Measurements from ENCODE around the gene FHOD1. TPM values are rescaled to one million over a fixed set of nuclear protein-coding genes. Genes with fewer than 3 reads are reported as not detected.

Gene FHOD1
- total and polyA plus RNA-seq, 2 donors (not counting 1 experiment from before 2014, with no cell fraction given) = 7.1 to 32.7 TPM

DNA sequence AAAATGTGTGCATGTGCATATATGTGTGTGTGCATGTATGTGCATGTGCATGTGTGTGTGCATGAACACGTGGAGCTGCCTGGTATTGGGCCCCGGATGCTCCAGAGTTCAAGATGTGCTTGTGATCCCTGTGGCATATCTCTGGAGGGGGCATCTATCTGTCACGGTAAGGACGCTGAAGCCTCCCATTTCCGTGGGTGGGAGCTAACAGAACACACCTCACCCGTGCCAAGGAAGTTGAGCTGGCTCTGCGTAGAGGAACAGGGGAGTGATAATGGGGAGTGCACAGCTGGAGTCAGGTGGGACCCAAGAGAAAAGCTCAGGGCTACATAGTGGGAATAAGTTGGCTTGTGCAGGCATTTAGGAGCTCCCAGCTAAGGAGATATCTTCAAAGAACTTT, 35.6 kb downstream of the FHOD1 start:
- H2AFZ ChIP-seq (ENCODE audit: low read length) = no peak overlapping the region

DNA sequence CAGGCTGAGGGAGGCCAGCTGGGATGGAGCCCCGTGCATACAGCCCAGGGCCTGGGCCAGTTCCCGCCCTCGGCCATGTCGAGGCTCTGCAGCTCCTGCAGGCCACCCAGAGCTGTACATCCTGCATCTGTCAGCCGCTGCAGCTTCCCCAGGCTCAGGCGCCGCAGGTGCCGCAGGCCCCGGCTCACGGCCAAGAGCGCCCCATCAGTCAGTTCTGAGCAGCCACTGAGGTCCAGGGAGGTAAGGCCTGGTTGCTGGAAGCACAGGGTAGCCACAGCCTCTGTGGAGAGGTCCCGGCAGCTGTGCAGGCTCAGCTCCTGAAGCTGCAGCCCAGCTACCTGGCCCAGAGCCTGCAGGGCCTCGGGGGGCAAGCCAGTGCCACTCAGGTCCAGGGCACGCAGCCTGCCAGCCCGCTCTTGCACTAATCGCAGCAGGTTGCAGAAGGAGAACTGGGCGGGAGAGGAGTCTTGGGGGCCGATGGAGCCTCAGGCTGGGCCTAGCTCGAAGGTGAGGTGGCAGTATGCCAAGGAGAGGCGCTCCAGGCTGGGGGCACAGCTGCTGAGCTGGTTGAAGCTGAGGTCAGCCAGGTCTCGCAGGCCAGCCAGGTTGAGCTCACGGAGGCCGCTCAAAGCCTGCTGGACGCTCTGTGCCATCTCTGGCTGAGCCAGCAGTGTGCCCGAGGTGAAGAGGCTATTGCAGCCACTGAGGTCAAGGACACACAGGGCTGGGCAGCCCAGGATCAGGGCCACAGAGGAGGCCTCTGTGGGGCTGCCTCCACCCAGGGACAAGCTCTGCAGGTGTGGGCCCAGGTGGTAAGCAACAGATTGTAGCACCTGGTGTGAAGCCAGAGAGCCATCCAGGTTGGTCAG, 37.0 kb downstream of the FHOD1 start:
- Histone ChIP-seq H3K4me3 (replicated peaks in 1 of 4; ENCODE audit: control extremely low read depth in 1 of 4, insufficient read depth in 1 of 4, low read depth in 3 of 4, low read length in 4 of 4) (no peak overlapping the region), H4K20me1 (ENCODE audit: control insufficient read depth, extremely low read depth, insufficient read depth, low read length) (no peaks in the 10 kb centered on the region), H3K4me1 (ENCODE audit: control insufficient read depth, extremely low read depth, insufficient read depth, low read length) (peaks cover 12% of the 10 kb centered on the region), H3K27me3 (ENCODE audit: control insufficient read depth, insufficient read depth, low read length) (no peaks in the 10 kb centered on the region), H2AFZ (ENCODE audit: low read length) (no peak overlapping the region), H3K4me2 (ENCODE audit: extremely low read depth, insufficient read depth, low read length) (no peak overlapping the region), H3K79me2 (ENCODE audit: control insufficient read depth, insufficient read depth, low read length) (no peaks in the 10 kb centered on the region), H3K27ac (ENCODE audit: insufficient read depth, low read length) (no peak overlapping the region), H3K9me3 (ENCODE audit: control insufficient read depth, insufficient read depth, low read depth, low read length) (no peaks in the 10 kb centered on the region), H3K9ac (ENCODE audit: insufficient read depth, low read length) (no peak overlapping the region), H3K36me3 (ENCODE audit: control insufficient read depth, insufficient read depth, low read length) (no peaks in the 10 kb centered on the region)
- no peak for TF ChIP-seq EZH2 (IDR thresholded peaks at IDR 0.05; ENCODE audit: low read length, missing control alignments)
- TF ChIP-seq, protein P1, sequence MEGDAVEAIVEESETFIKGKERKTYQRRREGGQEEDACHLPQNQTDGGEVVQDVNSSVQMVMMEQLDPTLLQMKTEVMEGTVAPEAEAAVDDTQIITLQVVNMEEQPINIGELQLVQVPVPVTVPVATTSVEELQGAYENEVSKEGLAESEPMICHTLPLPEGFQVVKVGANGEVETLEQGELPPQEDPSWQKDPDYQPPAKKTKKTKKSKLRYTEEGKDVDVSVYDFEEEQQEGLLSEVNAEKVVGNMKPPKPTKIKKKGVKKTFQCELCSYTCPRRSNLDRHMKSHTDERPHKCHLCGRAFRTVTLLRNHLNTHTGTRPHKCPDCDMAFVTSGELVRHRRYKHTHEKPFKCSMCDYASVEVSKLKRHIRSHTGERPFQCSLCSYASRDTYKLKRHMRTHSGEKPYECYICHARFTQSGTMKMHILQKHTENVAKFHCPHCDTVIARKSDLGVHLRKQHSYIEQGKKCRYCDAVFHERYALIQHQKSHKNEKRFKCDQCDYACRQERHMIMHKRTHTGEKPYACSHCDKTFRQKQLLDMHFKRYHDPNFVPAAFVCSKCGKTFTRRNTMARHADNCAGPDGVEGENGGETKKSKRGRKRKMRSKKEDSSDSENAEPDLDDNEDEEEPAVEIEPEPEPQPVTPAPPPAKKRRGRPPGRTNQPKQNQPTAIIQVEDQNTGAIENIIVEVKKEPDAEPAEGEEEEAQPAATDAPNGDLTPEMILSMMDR (conservative IDR thresholded peaks at IDR 0.05 in 1 of 2, IDR thresholded peaks at IDR 0.05 in 1 of 2; ENCODE audit: low read depth in 1 of 2, low read length in 2 of 2) = no peak
- no peak for DNase-seq (ENCODE audit: low read depth in 2 of 2)

More for the DNA sequence above, 35.6 kb downstream of the FHOD1 start:
- no peak overlapping the region for H3K4me3 ChIP-seq (replicated peaks in 1 of 4; ENCODE audit: control extremely low read depth in 1 of 4, insufficient read depth in 1 of 4, low read depth in 3 of 4, low read length in 4 of 4)
- no peak for TF ChIP-seq EZH2 (IDR thresholded peaks at IDR 0.05; ENCODE audit: low read length, missing control alignments)
- TF ChIP-seq, protein P1 (conservative IDR thresholded peaks at IDR 0.05 in 1 of 2, IDR thresholded peaks at IDR 0.05 in 1 of 2; ENCODE audit: low read depth in 1 of 2, low read length in 2 of 2) = no peak
- no peaks in the 10 kb centered on the region for H3K36me3 ChIP-seq (ENCODE audit: control insufficient read depth, insufficient read depth, low read length)
- peaks cover 12% of the 10 kb centered on the region for H3K4me1 ChIP-seq (ENCODE audit: control insufficient read depth, extremely low read depth, insufficient read depth, low read length)
- H4K20me1 ChIP-seq (ENCODE audit: control insufficient read depth, extremely low read depth, insufficient read depth, low read length) = no peaks in the 10 kb centered on the region
- no peak overlapping the region for H3K27ac ChIP-seq (ENCODE audit: insufficient read depth, low read length)
- DNase-seq (ENCODE audit: low read depth in 2 of 2) = no peak
- no peak overlapping the region for H3K9ac ChIP-seq (ENCODE audit: insufficient read depth, low read length)
- no peaks in the 10 kb centered on the region for H3K27me3 ChIP-seq (ENCODE audit: control insufficient read depth, insufficient read depth, low read length)
- no peak overlapping the region for H3K4me2 ChIP-seq (ENCODE audit: extremely low read depth, insufficient read depth, low read length)
- no peaks in the 10 kb centered on the region for H3K79me2 ChIP-seq (ENCODE audit: control insufficient read depth, insufficient read depth, low read length)
- H3K9me3 ChIP-seq (ENCODE audit: control insufficient read depth, insufficient read depth, low read depth, low read length) = no peaks in the 10 kb centered on the region

DNA sequence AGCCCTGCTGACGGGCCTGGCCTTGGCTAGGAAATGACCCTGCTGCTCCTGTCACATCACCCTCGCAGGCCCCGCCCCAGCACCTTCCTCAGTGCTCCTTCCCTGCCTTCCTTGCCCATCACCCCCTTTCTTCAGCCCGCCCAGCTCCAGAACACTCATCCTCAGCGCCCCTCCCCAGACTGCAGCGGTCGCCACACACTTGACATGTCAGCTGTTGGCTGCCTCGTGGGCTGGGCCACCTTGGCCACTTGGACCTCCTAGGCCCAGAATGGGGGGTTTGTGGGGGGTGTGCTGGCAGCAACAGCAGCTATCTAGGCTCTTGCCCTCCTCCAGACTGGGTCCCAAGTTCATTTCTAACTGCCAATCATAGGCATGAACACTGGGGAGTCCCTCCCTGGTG, 37.7 kb downstream of the FHOD1 start:
- Histone ChIP-seq H3K9ac (ENCODE audit: insufficient read depth, low read length) (no peak overlapping the region), H2AFZ (ENCODE audit: low read length) (no peak overlapping the region), H3K4me1 (ENCODE audit: control insufficient read depth, extremely low read depth, insufficient read depth, low read length) (peaks cover 12% of the 10 kb centered on the region), H3K4me2 (ENCODE audit: extremely low read depth, insufficient read depth, low read length) (no peak overlapping the region), H3K27ac (ENCODE audit: insufficient read depth, low read length) (no peak overlapping the region), H4K20me1 (ENCODE audit: control insufficient read depth, extremely low read depth, insufficient read depth, low read length) (no peaks in the 10 kb centered on the region), H3K9me3 (ENCODE audit: control insufficient read depth, insufficient read depth, low read depth, low read length) (no peaks in the 10 kb centered on the region), H3K4me3 (replicated peaks in 1 of 4; ENCODE audit: control extremely low read depth in 1 of 4, insufficient read depth in 1 of 4, low read depth in 3 of 4, low read length in 4 of 4) (no peak overlapping the region), H3K36me3 (ENCODE audit: control insufficient read depth, insufficient read depth, low read length) (no peaks in the 10 kb centered on the region), H3K27me3 (ENCODE audit: control insufficient read depth, insufficient read depth, low read length) (no peaks in the 10 kb centered on the region), H3K79me2 (ENCODE audit: control insufficient read depth, insufficient read depth, low read length) (no peaks in the 10 kb centered on the region)
- DNase-seq (ENCODE audit: low read depth in 2 of 2) = no peak
- no peak for TF ChIP-seq EZH2 (IDR thresholded peaks at IDR 0.05; ENCODE audit: low read length, missing control alignments)
- TF ChIP-seq, protein P1 (conservative IDR thresholded peaks at IDR 0.05 in 1 of 2, IDR thresholded peaks at IDR 0.05 in 1 of 2; ENCODE audit: low read depth in 1 of 2, low read length in 2 of 2) = no peak
